ENCODE results near the gene LTA4H.

Gene LTA4H

GRCh38 chr12:96054244-96054610 lies 18.8 kb upstream of the LTA4H start:
- H3K27me3 ChIP-seq, result no peaks in the 10 kb centered on the region
- no peaks in the 10 kb centered on the region for H3K9me3 ChIP-seq
- H3K27ac ChIP-seq, result peak overlapping the region; percentile 83
- no peaks in the 10 kb centered on the region for H3K36me3 ChIP-seq
- no peak for TF ChIP-seq CTCF (IDR thresholded peaks at IDR 0.05)
- peak overlapping the region in 1 of 2 experiments; percentile 13 for H3K4me3 ChIP-seq (ENCODE audit: low read depth in 1 of 2, low read length in 1 of 2)
- peaks cover 50 to 57% of the 10 kb centered on the region in 2 experiments for H3K4me1 ChIP-seq (ENCODE audit: control insufficient read depth in 1 of 2, insufficient read depth in 1 of 2, low read depth in 1 of 2, low read length in 1 of 2)

DNA sequence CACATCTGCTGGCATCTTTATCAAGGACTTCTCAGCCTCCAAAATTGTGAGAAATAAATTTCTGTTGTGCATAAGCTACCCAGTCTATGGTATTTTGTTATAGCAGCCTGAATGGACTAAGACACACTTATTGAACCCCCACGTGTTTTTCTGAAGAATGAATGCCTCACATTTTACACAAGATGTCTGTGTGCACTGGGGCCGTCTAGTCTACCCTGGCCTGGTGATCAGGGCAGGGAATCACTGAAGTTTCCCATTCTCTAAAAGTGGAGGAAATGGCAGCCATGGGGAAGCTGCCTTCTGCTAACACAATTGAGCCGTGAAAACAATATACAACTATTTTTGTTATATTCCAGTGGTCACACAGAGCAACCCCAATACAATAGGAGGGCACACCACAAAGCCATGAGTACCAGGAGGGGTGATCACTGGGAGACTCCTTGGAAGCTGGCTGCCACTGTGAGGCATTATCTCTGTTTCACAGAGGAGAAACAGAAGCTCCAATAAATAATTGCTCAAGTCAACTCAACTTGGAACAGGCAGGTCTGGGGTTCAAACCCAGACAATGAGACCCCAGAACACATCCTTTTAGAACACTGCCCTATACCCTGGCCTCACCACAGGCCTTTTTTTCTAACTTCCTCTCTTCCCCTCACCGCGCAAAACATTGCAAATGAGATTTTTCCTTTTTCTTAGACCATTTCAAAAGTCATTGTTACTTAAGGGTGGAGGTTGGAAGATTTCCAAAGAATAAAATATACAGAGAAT lies 18.3 kb upstream of the LTA4H start:
- peak overlapping the region; percentile 83 for H3K27ac ChIP-seq
- H3K4me1 ChIP-seq (ENCODE audit: control insufficient read depth in 1 of 2, insufficient read depth in 1 of 2, low read depth in 1 of 2, low read length in 1 of 2), result peaks cover 56 to 63% of the 10 kb centered on the region in 2 experiments
- no peaks in the 10 kb centered on the region for H3K9me3 ChIP-seq
- H3K4me3 ChIP-seq (ENCODE audit: low read depth in 1 of 2, low read length in 1 of 2), result peak overlapping the region in 1 of 2 experiments; percentile 25
- no peaks in the 10 kb centered on the region for H3K27me3 ChIP-seq
- no peaks in the 10 kb centered on the region for H3K36me3 ChIP-seq
- no peak for TF ChIP-seq CTCF (IDR thresholded peaks at IDR 0.05)

DNA sequence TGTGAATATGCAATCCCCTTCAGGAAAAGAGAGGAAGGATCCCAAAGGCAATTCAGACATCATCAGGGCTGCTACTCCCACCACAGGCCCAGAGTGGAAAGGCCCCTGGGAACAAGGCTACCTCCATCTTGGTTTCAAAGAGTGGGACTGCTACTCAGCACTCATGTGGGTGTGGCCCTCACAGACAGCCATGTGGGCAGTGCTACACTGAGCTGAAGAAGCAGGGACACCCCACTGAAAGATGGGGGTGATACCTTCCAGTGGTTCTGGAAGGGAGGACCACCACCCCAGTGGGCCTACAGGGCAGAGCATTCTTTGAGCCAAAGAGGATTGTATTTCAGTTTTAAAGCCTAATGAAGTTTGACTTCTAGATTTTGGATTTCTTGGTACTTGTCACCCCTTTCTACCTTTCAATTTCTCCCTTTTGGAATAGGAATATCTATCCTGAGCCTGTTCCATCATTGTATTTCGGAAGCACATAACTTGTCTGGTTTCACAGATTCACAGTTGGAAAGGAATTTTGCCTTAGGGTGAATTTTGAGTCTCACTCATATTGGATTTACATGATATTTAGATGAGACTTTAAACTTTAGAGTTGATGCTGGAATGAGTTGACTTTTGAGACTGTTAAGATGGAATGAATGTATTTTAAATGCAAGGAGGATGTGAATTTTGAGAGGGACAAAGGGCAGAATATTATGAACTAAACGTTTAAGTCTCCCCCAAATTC lies 16.5 kb upstream of the LTA4H start:
- peaks cover 73 to 80% of the 10 kb centered on the region in 2 experiments for H3K4me1 ChIP-seq (ENCODE audit: control insufficient read depth in 1 of 2, insufficient read depth in 1 of 2, low read depth in 1 of 2, low read length in 1 of 2)
- H3K9me3 ChIP-seq, result no peaks in the 10 kb centered on the region
- no peaks in the 10 kb centered on the region for H3K36me3 ChIP-seq
- peak overlapping the region; percentile 83 for H3K27ac ChIP-seq
- H3K4me3 ChIP-seq (ENCODE audit: low read depth in 1 of 2, low read length in 1 of 2), result no peak overlapping the region
- H3K27me3 ChIP-seq, result no peaks in the 10 kb centered on the region
- no peak for TF ChIP-seq CTCF (IDR thresholded peaks at IDR 0.05)

GRCh38 chr12:96050139-96050538 lies 14.8 kb upstream of the LTA4H start:
- no peak overlapping the region for H3K4me3 ChIP-seq (ENCODE audit: low read depth in 1 of 2, low read length in 1 of 2)
- peak overlapping the region; percentile 86 for H3K27ac ChIP-seq
- H3K9me3 ChIP-seq, result no peaks in the 10 kb centered on the region
- H3K4me1 ChIP-seq (ENCODE audit: control insufficient read depth in 1 of 2, insufficient read depth in 1 of 2, low read depth in 1 of 2, low read length in 1 of 2), result peaks cover 91 to 95% of the 10 kb centered on the region in 2 experiments
- H3K36me3 ChIP-seq, result no peaks in the 10 kb centered on the region
- H3K27me3 ChIP-seq, result no peaks in the 10 kb centered on the region
- no peak for TF ChIP-seq CTCF (IDR thresholded peaks at IDR 0.05)

GRCh38 chr12:96049101-96049500 lies 13.7 kb upstream of the LTA4H start:
- no peaks in the 10 kb centered on the region for H3K9me3 ChIP-seq
- peak overlapping the region in 1 of 2 experiments; percentile 12 for H3K4me3 ChIP-seq (ENCODE audit: low read depth in 1 of 2, low read length in 1 of 2)
- H3K36me3 ChIP-seq, result no peaks in the 10 kb centered on the region
- no peaks in the 10 kb centered on the region for H3K27me3 ChIP-seq
- H3K27ac ChIP-seq, result peak overlapping the region; percentile 86
- peaks cover 92 to 95% of the 10 kb centered on the region in 2 experiments for H3K4me1 ChIP-seq (ENCODE audit: control insufficient read depth in 1 of 2, insufficient read depth in 1 of 2, low read depth in 1 of 2, low read length in 1 of 2)
- no peak for TF ChIP-seq CTCF (IDR thresholded peaks at IDR 0.05)
